ENCODE measurements around the gene PCDHA2. TPM values are rescaled to one million over a fixed set of nuclear protein-coding genes. Genes with fewer than 3 reads are reported as not detected.

The PCDHA2 gene
- total and polyA plus RNA-seq, 2 donors (not counting 3 experiments of a cell fraction or from before 2014, with no cell fraction given): not detected

DNA sequence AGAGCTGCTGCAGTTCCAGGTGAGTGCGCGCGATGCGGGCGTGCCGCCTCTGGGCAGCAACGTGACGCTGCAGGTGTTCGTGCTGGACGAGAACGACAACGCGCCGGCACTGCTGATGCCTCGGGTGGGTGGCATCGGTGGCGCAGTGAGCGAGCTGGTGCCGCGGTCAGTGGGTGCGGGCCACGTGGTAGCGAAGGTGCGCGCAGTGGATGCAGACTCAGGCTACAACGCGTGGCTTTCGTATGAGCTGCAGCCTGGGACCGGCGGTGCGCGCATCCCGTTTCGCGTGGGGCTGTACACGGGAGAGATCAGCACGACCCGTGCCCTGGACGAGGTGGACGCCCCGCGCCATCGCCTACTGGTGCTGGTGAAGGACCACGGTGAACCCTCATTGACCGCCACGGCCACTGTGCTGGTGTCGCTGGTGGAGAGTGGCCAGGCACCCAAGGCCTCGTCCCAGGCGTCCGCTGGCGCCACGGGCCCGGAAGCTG, 8.2 kb downstream of the PCDHA2 start:
- H3K4me1 ChIP-seq (ENCODE audit: control insufficient read depth, extremely low read depth, insufficient read depth, low read length): no peaks in the 10 kb centered on the region
- no peak overlapping the region for H3K9ac ChIP-seq (replicated peaks; ENCODE audit: extremely low read depth, insufficient read depth, low read length)
- no peak overlapping the region for H3K27ac ChIP-seq (ENCODE audit: insufficient read depth, low read depth, low read length)
- CTCF ChIA-PET: no interaction called here
- H2AFZ ChIP-seq (ENCODE audit: low read depth, low read length): no peak overlapping the region
- no peaks in the 10 kb centered on the region for H3K27me3 ChIP-seq (ENCODE audit: control insufficient read depth in 2 of 2, insufficient read depth in 2 of 2, low read length in 2 of 2)
- H3K4me2 ChIP-seq (ENCODE audit: insufficient read depth, low read length): no peak overlapping the region
- H4K20me1 ChIP-seq (replicated peaks; ENCODE audit: control insufficient read depth, extremely low read depth, insufficient read depth, low read length): no peaks in the 10 kb centered on the region
- no peaks in the 10 kb centered on the region for H3K9me3 ChIP-seq (replicated peaks; ENCODE audit: control insufficient read depth, insufficient read depth, low read length)
- intact Hi-C loops (cut with micrococcal nuclease) (no loop called here), dilution Hi-C loops (cut with MboI; ENCODE audit: extremely low pct_ligation_motif_present, low sequenced_read_pairs) (no loop called here)
- POLR2A ChIA-PET: no interaction called here
- H3K36me3 ChIP-seq (ENCODE audit: control insufficient read depth in 2 of 2, extremely low read depth in 1 of 2, insufficient read depth in 2 of 2, low read length in 2 of 2): no peaks in the 10 kb centered on the region
- DNase-seq (ENCODE audit: low read depth, low spot score) (no peak), FAIRE-seq (no peak)
- H3K79me2 ChIP-seq (ENCODE audit: control insufficient read depth, insufficient read depth, low read length): no peaks in the 10 kb centered on the region
- TF ChIP-seq FOS (IDR thresholded peaks at IDR 0.05; ENCODE audit: borderline replicate concordance, insufficient read depth, low read length) (no peak), POLR2AphosphoS5 (IDR thresholded peaks at IDR 0.05; ENCODE audit: insufficient read depth, low read depth, low read length) (no peak), MYC (IDR thresholded peaks at IDR 0.05; ENCODE audit: low read depth, low read length) (no peak), JUN (IDR thresholded peaks at IDR 0.05; ENCODE audit: borderline replicate concordance, insufficient read depth, insufficient read length, low read depth) (no peak), EZH2 (IDR thresholded peaks at IDR 0.05; ENCODE audit: borderline replicate concordance, low read depth, low read length, severe bottlenecking) (no peak), GATA2 (IDR thresholded peaks at IDR 0.05; ENCODE audit: insufficient read depth, insufficient read length, low read depth, low read length) (no peak), POLR2A (IDR thresholded peaks at IDR 0.05; ENCODE audit: low read depth, low read length) (no peak)
- TF ChIP-seq, protein P1, sequence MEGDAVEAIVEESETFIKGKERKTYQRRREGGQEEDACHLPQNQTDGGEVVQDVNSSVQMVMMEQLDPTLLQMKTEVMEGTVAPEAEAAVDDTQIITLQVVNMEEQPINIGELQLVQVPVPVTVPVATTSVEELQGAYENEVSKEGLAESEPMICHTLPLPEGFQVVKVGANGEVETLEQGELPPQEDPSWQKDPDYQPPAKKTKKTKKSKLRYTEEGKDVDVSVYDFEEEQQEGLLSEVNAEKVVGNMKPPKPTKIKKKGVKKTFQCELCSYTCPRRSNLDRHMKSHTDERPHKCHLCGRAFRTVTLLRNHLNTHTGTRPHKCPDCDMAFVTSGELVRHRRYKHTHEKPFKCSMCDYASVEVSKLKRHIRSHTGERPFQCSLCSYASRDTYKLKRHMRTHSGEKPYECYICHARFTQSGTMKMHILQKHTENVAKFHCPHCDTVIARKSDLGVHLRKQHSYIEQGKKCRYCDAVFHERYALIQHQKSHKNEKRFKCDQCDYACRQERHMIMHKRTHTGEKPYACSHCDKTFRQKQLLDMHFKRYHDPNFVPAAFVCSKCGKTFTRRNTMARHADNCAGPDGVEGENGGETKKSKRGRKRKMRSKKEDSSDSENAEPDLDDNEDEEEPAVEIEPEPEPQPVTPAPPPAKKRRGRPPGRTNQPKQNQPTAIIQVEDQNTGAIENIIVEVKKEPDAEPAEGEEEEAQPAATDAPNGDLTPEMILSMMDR (IDR thresholded peaks at IDR 0.05; ENCODE audit: extremely low read depth in 1 of 2, insufficient read depth in 1 of 2, low read depth in 1 of 2, low read length in 2 of 2): no peak
- TF ChIP-seq, protein P2, sequence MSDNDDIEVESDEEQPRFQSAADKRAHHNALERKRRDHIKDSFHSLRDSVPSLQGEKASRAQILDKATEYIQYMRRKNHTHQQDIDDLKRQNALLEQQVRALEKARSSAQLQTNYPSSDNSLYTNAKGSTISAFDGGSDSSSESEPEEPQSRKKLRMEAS (IDR thresholded peaks at IDR 0.05; ENCODE audit: insufficient read depth, insufficient read length): no peak
- H3K9me1 ChIP-seq (replicated peaks; ENCODE audit: control insufficient read depth, extremely low read depth, insufficient read depth, low read length): no peaks in the 10 kb centered on the region
- H3K4me3 ChIP-seq (replicated peaks in 1 of 3; ENCODE audit: insufficient read depth in 1 of 3, low read depth in 1 of 3, low read length in 3 of 3): no peak overlapping the region
- no TSS peak for BruUV-seq (replicated peaks)

All from endothelial cell of umbilical vein (primary cell).